Mesothelial cell of epicardium (in vitro differentiated cells): Measurements from ENCODE around the gene GCLM. TPM values are rescaled to one million over a fixed set of nuclear protein-coding genes. Genes with fewer than 3 reads are reported as not detected.
A peak's percentile ranks its signal among the peaks of the same experiment; 100 is the strongest.
"Not testable (repeated sequence)": the region's sequence is repeated elsewhere in the genome, so short reads cannot be mapped to it uniquely, and the experiment has no call there.

Experiments used
- DNase-seq, 2 experiments: peaks; one replicate each; pipeline ENCODE4 v3.0.0; 2021; ENCODE audit warnings: low spot score in 2 of 2; ENCODE audit not compliant: unreplicated experiment in 2 of 2
- H3K27ac Mint-ChIP-seq: 2 replicates; pipeline ENCODE4 v1.8.0; 2021; ENCODE audit warnings: mixed read lengths
- H3K27me3 Mint-ChIP-seq: 2 replicates; pipeline ENCODE4 v1.8.0; 2021; ENCODE audit warnings: low read depth, mixed read lengths
- H3K36me3 Mint-ChIP-seq: 2 replicates; pipeline ENCODE4 v1.8.0; 2021; ENCODE audit warnings: mixed read lengths
- H3K4me1 Mint-ChIP-seq: 2 replicates; pipeline ENCODE4 v1.8.0; 2021; ENCODE audit warnings: mixed read lengths
- H3K4me3 Mint-ChIP-seq: 2 replicates; pipeline ENCODE4 v1.8.0; 2021; ENCODE audit warnings: mild to moderate bottlenecking, moderate library complexity, mixed read lengths
- H3K9me3 Mint-ChIP-seq: 2 replicates; pipeline ENCODE4 v1.8.0; 2021; ENCODE audit warnings: mixed read lengths
- CTCF ChIP-seq: fragments of 200-600 bp; sonication (generic); IDR thresholded peaks from one replicate; pipeline ENCODE4 v1.5.0; 2021; ENCODE audit warnings: antibody characterized with exemption; ENCODE audit not compliant: unreplicated experiment
- total RNA-seq: library from RNA; stranded (reverse); gene quantifications from 3 replicates; pipeline ENCODE4 v1.2.1, GENCODE V29; 2021

The GCLM gene
- total RNA-seq, result 8.7 to 9.0 TPM (median 8.9 TPM) in 3 replicates

GRCh38 chr1:93909146-93910050 lies at the start of gene GCLM:
Gene GCLM, minus strand, starts transcription at chr1:93909430. Its CDS starts 267 bp downstream, at chr1:93909163.
- Mint-ChIP-seq H3K4me3 (peak within 1 kb of the TSS; percentile 80), H3K4me1 (peaks cover 13% of the 10 kb centered on the region), H3K9me3 (peaks cover 8% of the 10 kb centered on the region), H3K27me3 (peaks cover 5% of the 10 kb centered on the region), H3K27ac (peak within 1 kb of the TSS; percentile 87), H3K36me3 (no peaks in the 10 kb centered on the region)
- TF ChIP-seq CTCF, result peak; percentile 75
- DNase-seq, result peak; percentile 86 to 95

- no peak for TF ChIP-seq CTCF
- no peak overlapping the region for H3K27ac Mint-ChIP-seq
- peaks cover 41% of the 10 kb centered on the region for H3K9me3 Mint-ChIP-seq
- H3K36me3 Mint-ChIP-seq, result peaks cover 9% of the 10 kb centered on the region
- peaks cover 18% of the 10 kb centered on the region for H3K4me1 Mint-ChIP-seq
- H3K27me3 Mint-ChIP-seq, result no peaks in the 10 kb centered on the region
- no peak overlapping the region for H3K4me3 Mint-ChIP-seq
- no peak for DNase-seq
These were observed 49.5 kb upstream of the GCLM start for GRCh38 chr1:93958726-93959100.

GRCh38 chr1:93958032-93958725 lies 48.9 kb upstream of the GCLM start:
- H3K4me3 Mint-ChIP-seq, result no peak overlapping the region
- no peak for TF ChIP-seq CTCF
- no peak overlapping the region for H3K27ac Mint-ChIP-seq
- no peaks in the 10 kb centered on the region for H3K27me3 Mint-ChIP-seq
- no peak for DNase-seq
- H3K4me1 Mint-ChIP-seq, result peaks cover 18% of the 10 kb centered on the region
- peaks cover 9% of the 10 kb centered on the region for H3K36me3 Mint-ChIP-seq
- H3K9me3 Mint-ChIP-seq, result peaks cover 42% of the 10 kb centered on the region

- no peak for TF ChIP-seq CTCF
- peaks cover 9% of the 10 kb centered on the region for H3K4me1 Mint-ChIP-seq
- DNase-seq, result no peak
- H3K27me3 Mint-ChIP-seq, result no peaks in the 10 kb centered on the region
- peaks cover 13% of the 10 kb centered on the region for H3K36me3 Mint-ChIP-seq
- H3K27ac Mint-ChIP-seq, result no peak overlapping the region
- H3K9me3 Mint-ChIP-seq, result peaks cover 65% of the 10 kb centered on the region
- no peak overlapping the region for H3K4me3 Mint-ChIP-seq
These were observed 46.5 kb upstream of the GCLM start for GRCh38 chr1:93955765-93956164.

GRCh38 chr1:93947002-93947686 lies 37.9 kb upstream of the GCLM start:
- H3K9me3 Mint-ChIP-seq, result peaks cover 36% of the 10 kb centered on the region

More at GRCh38 chr1:93947002-93947686, 37.9 kb upstream of the GCLM start:
- H3K4me3 Mint-ChIP-seq, H3K27me3 Mint-ChIP-seq, DNase-seq, H3K27ac Mint-ChIP-seq, H3K36me3 Mint-ChIP-seq, H3K4me1 Mint-ChIP-seq: not testable (repeated sequence)
